ENCODE results near the gene SAP130.

- TF ChIP-seq RCOR1 (IDR thresholded peaks at IDR 0.05; ENCODE audit: insufficient replicate concordance, low read length) (no peak), CTCF (conservative IDR thresholded peaks at IDR 0.05; ENCODE audit: low read depth, low read length) (no peak), MAZ (IDR thresholded peaks at IDR 0.05; ENCODE audit: borderline replicate concordance, low read depth, low read length) (no peak), POLR2A (IDR thresholded peaks at IDR 0.05; ENCODE audit: low read depth, low read length) (no peak), RFX5 (IDR thresholded peaks at IDR 0.05; ENCODE audit: low read depth, low read length) (no peak), MXI1 (IDR thresholded peaks at IDR 0.05; ENCODE audit: borderline replicate concordance, low read depth, low read length) (no peak), CEBPB (IDR thresholded peaks at IDR 0.05; ENCODE audit: low read depth, low read length) (no peak), NFE2L2 (IDR thresholded peaks at IDR 0.05; ENCODE audit: low read depth, low read length) (no peak)
These were observed 92.5 kb downstream of the SAP130 start for GRCh38 chr2:127935337-127935736.

Data from IMR-90 (cell line).